ENCODE measurements around the gene CDKAL1. TPM values are rescaled to one million over a fixed set of nuclear protein-coding genes. Genes with fewer than 3 reads are reported as not detected.
A peak's percentile ranks its signal among the peaks of the same experiment; 100 is the strongest.

The CDKAL1 gene
- total RNA-seq, 1 donor from 2014 or later: 9.1 TPM

DNA sequence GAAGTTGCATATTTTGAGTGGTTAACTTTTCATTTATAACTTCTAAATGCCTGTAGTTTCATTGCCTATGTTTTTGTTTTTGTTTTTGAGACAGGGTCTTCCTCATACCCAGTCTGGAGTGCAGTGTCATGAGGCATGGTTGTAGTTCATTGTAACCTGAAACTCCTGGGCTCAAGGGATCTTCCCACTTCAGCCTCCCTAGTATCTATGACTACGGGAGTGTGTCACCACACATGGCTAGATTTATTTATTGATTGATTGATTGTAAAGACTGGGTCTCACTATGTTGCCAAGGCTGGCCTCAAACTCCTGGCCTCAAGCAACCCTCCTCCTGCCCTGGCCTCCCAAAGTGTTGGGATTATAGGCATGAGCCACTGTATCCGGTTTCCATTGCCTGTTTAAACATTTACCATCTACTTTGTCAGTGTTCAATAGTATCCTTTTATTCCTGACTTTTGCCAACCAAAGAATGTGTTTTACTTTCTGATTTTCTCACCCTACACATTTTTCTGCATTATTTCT, 144.6 kb downstream of the CDKAL1 start:
- no peaks in the 10 kb centered on the region for H3K36me3 ChIP-seq
- H3K9me3 ChIP-seq (replicated peaks): no peaks in the 10 kb centered on the region
- intact Hi-C loops (cut with micrococcal nuclease): no loop called here
- peaks cover 18% of the 10 kb centered on the region for H3K4me1 ChIP-seq
- H3K4me3 ChIP-seq: no peak overlapping the region
- no peak for DNase-seq
- TF ChIP-seq, protein P1, sequence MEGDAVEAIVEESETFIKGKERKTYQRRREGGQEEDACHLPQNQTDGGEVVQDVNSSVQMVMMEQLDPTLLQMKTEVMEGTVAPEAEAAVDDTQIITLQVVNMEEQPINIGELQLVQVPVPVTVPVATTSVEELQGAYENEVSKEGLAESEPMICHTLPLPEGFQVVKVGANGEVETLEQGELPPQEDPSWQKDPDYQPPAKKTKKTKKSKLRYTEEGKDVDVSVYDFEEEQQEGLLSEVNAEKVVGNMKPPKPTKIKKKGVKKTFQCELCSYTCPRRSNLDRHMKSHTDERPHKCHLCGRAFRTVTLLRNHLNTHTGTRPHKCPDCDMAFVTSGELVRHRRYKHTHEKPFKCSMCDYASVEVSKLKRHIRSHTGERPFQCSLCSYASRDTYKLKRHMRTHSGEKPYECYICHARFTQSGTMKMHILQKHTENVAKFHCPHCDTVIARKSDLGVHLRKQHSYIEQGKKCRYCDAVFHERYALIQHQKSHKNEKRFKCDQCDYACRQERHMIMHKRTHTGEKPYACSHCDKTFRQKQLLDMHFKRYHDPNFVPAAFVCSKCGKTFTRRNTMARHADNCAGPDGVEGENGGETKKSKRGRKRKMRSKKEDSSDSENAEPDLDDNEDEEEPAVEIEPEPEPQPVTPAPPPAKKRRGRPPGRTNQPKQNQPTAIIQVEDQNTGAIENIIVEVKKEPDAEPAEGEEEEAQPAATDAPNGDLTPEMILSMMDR (IDR thresholded peaks at IDR 0.05; ENCODE audit: borderline replicate concordance): no peak
- H3K27me3 ChIP-seq (ENCODE audit: low read depth): no peaks in the 10 kb centered on the region
- no peak overlapping the region for H3K27ac ChIP-seq (replicated peaks)

GRCh38 chr6:20680697-20681165, 146.5 kb downstream of the CDKAL1 start:
- TF ChIP-seq, protein P1 (IDR thresholded peaks at IDR 0.05; ENCODE audit: borderline replicate concordance): no peak

DNA sequence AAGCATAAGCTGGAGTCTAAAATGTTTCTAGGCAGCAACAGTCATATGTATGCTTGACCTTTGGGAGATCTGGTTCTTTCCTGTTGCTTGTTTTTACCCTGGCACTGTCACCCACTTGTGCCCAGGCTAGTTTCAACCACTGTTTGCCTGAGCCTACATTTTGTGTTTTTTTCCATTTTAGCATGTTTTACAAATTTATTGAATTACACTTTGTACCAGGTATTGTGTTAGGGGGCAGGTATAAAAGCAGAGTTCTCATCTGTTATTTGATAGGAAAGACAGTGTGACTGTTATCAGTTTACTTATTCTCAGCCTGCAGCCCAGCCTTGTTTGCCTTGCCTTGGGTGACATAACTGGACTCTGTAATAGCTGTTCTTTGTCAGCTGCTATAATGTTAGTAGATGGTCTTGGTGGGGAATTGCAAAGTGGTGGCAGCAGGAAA, 147.0 kb downstream of the CDKAL1 start:
- DNase-seq: no peak
- Histone ChIP-seq H3K4me1 (peaks cover 15% of the 10 kb centered on the region), H3K27me3 (ENCODE audit: low read depth) (no peaks in the 10 kb centered on the region), H3K9me3 (replicated peaks) (no peaks in the 10 kb centered on the region), H3K27ac (replicated peaks) (no peak overlapping the region), H3K4me3 (no peak overlapping the region), H3K36me3 (no peaks in the 10 kb centered on the region)
- intact Hi-C loops (cut with micrococcal nuclease): no loop called here
- TF ChIP-seq, protein P1 (IDR thresholded peaks at IDR 0.05; ENCODE audit: borderline replicate concordance): no peak

More at GRCh38 chr6:20680697-20681165, 146.5 kb downstream of the CDKAL1 start:
- peaks cover 15% of the 10 kb centered on the region for H3K4me1 ChIP-seq
- DNase-seq: no peak
- no peaks in the 10 kb centered on the region for H3K27me3 ChIP-seq (ENCODE audit: low read depth)
- no peak overlapping the region for H3K4me3 ChIP-seq
- H3K9me3 ChIP-seq (replicated peaks): no peaks in the 10 kb centered on the region
- peak overlapping the region; percentile 1 for H3K27ac ChIP-seq (replicated peaks)
- H3K36me3 ChIP-seq: no peaks in the 10 kb centered on the region
- intact Hi-C loops (cut with micrococcal nuclease): no loop called here

- peaks cover 18% of the 10 kb centered on the region for H3K4me1 ChIP-seq
- intact Hi-C loops (cut with micrococcal nuclease): no loop called here
- no peaks in the 10 kb centered on the region for H3K9me3 ChIP-seq (replicated peaks)
- no peak overlapping the region for H3K27ac ChIP-seq (replicated peaks)
- TF ChIP-seq, protein P1 (IDR thresholded peaks at IDR 0.05; ENCODE audit: borderline replicate concordance): no peak
- H3K4me3 ChIP-seq: no peak overlapping the region
- no peak for DNase-seq
- H3K27me3 ChIP-seq (ENCODE audit: low read depth): no peaks in the 10 kb centered on the region
- H3K36me3 ChIP-seq: no peaks in the 10 kb centered on the region
Measured at GRCh38 chr6:20684474-20684873, 150.2 kb downstream of the CDKAL1 start.

DNA sequence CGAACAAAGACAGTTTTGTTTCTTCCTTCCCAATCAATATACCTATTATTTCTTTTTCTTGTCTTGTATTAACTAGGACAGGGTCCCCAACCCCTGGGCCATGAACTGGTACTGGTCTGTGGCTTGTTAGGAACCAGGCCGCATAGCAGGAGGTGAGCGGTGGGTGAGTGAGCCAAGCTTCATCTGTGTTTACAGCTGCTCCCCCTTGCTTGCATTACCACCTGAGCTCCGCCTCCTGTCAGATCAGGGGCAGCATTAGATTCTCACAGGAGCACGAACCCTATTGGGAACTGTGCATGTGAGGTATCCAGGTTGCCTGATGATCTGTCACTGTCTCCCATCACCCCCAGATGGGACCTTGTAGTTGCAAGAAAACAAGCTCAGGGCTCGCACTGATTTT, 151.9 kb downstream of the CDKAL1 start:
- intact Hi-C loops (cut with micrococcal nuclease): no loop called here
- TF ChIP-seq, protein P1 (IDR thresholded peaks at IDR 0.05; ENCODE audit: borderline replicate concordance): no peak
- DNase-seq: no peak
- Histone ChIP-seq H3K27ac (replicated peaks) (no peak overlapping the region), H3K27me3 (ENCODE audit: low read depth) (no peaks in the 10 kb centered on the region), H3K9me3 (replicated peaks) (no peaks in the 10 kb centered on the region), H3K4me3 (no peak overlapping the region), H3K36me3 (no peaks in the 10 kb centered on the region), H3K4me1 (peaks cover 7% of the 10 kb centered on the region)
